Activated B cell treated with CpG ODN at 0.5 μM for 24 hours (primary cell): ENCODE measurements around the gene PEX11A. TPM values are rescaled to one million over a fixed set of nuclear protein-coding genes. Genes with fewer than 3 reads are reported as not detected.

Experiments
- ATAC-seq: fragments of 200-7000 bp; cut with Tn5 transposase; one replicate; pipeline ENCODE4 v1.10.0; 2021; ENCODE audit warnings: low read depth, mild to moderate bottlenecking, moderate library complexity
- CTCF ChIA-PET: fragments of 350-600 bp; sonication (Branson Sonifier 250); formaldehyde crosslinking; loops from one replicate; lab custom pipeline; 2021; ENCODE audit warnings: antibody characterized with exemption; lab: Charles Lee
- POLR2A ChIA-PET: fragments of 350-600 bp; sonication (Branson Sonifier 250); formaldehyde crosslinking; loops from one replicate; lab custom pipeline; 2021; ENCODE audit warnings: antibody characterized with exemption; lab: Charles Lee
- DNase-seq: peaks from one replicate; pipeline ENCODE4 v3.0.0; 2022
- H3K27ac Mint-ChIP-seq: one replicate; pipeline ENCODE4 v1.8.0; 2020; ENCODE audit warnings: mixed read lengths
- H3K27me3 Mint-ChIP-seq: one replicate; pipeline ENCODE4 v1.8.0; 2021; ENCODE audit warnings: mixed read lengths
- H3K36me3 Mint-ChIP-seq: one replicate; pipeline ENCODE4 v1.8.0; 2021; ENCODE audit warnings: low read depth, mixed read lengths
- H3K4me1 Mint-ChIP-seq: one replicate; pipeline ENCODE4 v1.8.0; 2021; ENCODE audit warnings: mixed read lengths
- H3K4me3 Mint-ChIP-seq: one replicate; pipeline ENCODE4 v1.8.0; 2020; ENCODE audit warnings: mild to moderate bottlenecking, mixed read lengths
- H3K9me3 Mint-ChIP-seq: one replicate; pipeline ENCODE4 v1.8.0; 2020; ENCODE audit warnings: mixed read lengths
- intact Hi-C: fragments of 100-400 bp; cut with micrococcal nuclease; formaldehyde crosslinking; loops from one replicate; pipeline ENCODE4 v1.15.1; 2024
- total RNA-seq: library from RNA; stranded (reverse); gene quantifications from 2 replicates; pipeline ENCODE4 v1.2.3, GENCODE V29; 2022
- TF ChIP-seq, protein P1 (sequence below): fragments of 200-600 bp; IDR thresholded peaks from one replicate; pipeline ENCODE4 v1.8.0; 2022; ENCODE audit warnings: antibody characterized with exemption, mild to moderate bottlenecking

The PEX11A gene
- total RNA-seq, 1 donor from 2014 or later: 0.84 TPM

DNA sequence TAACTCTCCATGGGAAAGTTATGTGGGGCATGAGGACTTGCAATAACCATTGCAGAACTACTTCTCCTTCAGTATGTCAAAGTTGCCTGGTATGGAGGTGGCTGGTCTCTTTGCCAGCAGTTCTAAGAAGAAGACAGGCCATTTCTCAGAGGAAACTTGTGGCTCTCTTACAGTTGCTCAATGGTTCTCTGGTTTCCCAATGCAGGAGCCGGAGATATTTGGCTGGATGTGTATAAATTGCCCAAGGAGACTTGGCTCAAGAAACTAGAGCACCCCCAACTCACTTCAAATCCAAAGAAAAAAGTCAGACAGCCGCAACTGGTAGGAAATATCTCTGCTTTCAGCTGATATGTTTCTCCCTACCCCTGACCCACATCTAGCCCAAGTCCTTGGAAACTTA lies 24.2 kb upstream of the PEX11A start:
- no peaks in the 10 kb centered on the region for H3K36me3 Mint-ChIP-seq
- no peak overlapping the region for H3K27ac Mint-ChIP-seq
- no peak overlapping the region for H3K4me3 Mint-ChIP-seq
- H3K27me3 Mint-ChIP-seq: no peaks in the 10 kb centered on the region
- H3K4me1 Mint-ChIP-seq: no peaks in the 10 kb centered on the region
- no peaks in the 10 kb centered on the region for H3K9me3 Mint-ChIP-seq
- TF ChIP-seq, protein P1, sequence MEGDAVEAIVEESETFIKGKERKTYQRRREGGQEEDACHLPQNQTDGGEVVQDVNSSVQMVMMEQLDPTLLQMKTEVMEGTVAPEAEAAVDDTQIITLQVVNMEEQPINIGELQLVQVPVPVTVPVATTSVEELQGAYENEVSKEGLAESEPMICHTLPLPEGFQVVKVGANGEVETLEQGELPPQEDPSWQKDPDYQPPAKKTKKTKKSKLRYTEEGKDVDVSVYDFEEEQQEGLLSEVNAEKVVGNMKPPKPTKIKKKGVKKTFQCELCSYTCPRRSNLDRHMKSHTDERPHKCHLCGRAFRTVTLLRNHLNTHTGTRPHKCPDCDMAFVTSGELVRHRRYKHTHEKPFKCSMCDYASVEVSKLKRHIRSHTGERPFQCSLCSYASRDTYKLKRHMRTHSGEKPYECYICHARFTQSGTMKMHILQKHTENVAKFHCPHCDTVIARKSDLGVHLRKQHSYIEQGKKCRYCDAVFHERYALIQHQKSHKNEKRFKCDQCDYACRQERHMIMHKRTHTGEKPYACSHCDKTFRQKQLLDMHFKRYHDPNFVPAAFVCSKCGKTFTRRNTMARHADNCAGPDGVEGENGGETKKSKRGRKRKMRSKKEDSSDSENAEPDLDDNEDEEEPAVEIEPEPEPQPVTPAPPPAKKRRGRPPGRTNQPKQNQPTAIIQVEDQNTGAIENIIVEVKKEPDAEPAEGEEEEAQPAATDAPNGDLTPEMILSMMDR: no peak
- intact Hi-C loops: no loop called here
- ChIA-PET POLR2A (no interaction called here), CTCF (no interaction called here)
- DNase-seq (no peak), ATAC-seq (no peak)

DNA sequence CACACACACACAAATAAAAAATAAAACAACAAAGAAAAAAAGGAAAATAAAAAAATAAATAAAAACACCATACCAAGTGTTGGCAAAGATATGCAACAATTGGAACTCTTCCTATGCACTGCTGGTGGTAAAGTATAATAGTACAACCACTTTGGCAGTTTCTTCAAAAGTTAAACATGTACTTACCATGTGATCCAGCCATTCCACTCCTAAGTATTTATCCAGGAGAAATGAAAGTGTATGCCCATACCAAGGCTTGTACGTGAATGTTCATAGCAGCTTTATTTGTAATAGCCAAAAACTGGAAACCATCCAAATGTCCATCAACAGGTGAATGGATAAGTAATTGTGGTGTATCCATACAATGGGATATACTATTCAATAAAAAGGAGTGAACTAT lies 17.0 kb upstream of the PEX11A start:
- intact Hi-C loops: no loop called here
- ChIA-PET CTCF (no interaction called here), POLR2A (no interaction called here)
- Mint-ChIP-seq H3K36me3 (no peaks in the 10 kb centered on the region), H3K9me3 (no peaks in the 10 kb centered on the region), H3K4me1 (no peaks in the 10 kb centered on the region), H3K27me3 (peaks cover 24% of the 10 kb centered on the region), H3K4me3 (no peak overlapping the region), H3K27ac (no peak overlapping the region)
- ATAC-seq (no peak), DNase-seq (no peak)
- TF ChIP-seq, protein P1: no peak

DNA sequence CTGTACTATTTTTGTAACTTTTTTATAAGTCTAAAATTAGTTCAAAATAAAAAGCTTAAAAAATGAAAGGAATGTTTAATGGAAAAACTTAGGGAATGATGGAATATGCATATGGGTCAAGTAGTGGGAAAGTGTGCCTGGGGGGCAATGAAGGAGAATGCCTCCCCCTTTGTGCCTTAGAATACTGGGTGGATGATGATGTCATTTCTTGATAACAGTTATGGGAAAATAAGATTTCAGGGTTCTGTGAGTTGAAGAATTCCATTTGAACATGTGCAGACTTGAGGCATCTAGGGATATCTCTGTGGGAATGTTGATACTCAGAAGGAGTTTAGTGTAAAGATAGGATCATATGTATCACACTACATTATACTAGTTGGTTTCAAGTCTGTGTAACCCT lies 13.9 kb upstream of the PEX11A start:
- Mint-ChIP-seq H3K9me3 (no peaks in the 10 kb centered on the region), H3K4me3 (no peak overlapping the region), H3K27ac (no peak overlapping the region), H3K36me3 (no peaks in the 10 kb centered on the region), H3K4me1 (no peaks in the 10 kb centered on the region), H3K27me3 (peaks cover 30% of the 10 kb centered on the region)
- CTCF ChIA-PET: no interaction called here
- POLR2A ChIA-PET: no interaction called here
- no peak for ATAC-seq
- intact Hi-C loops: no loop called here
- no peak for DNase-seq
- TF ChIP-seq, protein P1: no peak

DNA sequence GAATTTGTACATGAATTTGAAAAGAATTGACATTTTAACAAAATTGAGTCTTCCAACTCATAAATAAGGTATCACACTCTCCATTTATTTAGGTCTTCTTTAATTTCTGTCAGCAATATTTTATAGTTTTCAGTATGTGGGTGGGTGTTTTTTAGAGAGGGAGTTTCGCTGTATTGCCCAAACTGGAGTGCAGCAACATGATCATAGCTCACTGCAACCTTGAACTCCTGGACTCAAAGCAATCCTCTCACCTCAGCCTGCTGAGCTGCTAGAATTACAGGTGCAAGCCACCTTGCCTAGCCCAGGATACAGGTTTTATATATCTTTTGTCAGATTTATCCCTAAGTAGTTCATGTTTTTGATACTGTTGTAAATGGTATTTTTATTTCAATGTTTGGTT lies 4.6 kb upstream of the PEX11A start:
- ChIA-PET POLR2A (interaction anchor here (0.6 kb wide), 1 partner anchor 1215 kb away, joined by 4 read pairs; no protein-coding TSS in a partner anchor), CTCF (no interaction called here)
- Mint-ChIP-seq H3K4me3 (no peak overlapping the region), H3K9me3 (no peaks in the 10 kb centered on the region), H3K36me3 (peaks cover 4% of the 10 kb centered on the region), H3K4me1 (peaks cover 14% of the 10 kb centered on the region), H3K27ac (no peak overlapping the region), H3K27me3 (peaks cover 2% of the 10 kb centered on the region)
- ATAC-seq (no peak), DNase-seq (no peak)
- intact Hi-C loops: loop anchor here (10.0 kb wide), 1 partner anchor 120 kb away; the partner anchor contains the start of gene TICRR
- TF ChIP-seq, protein P1: no peak

DNA sequence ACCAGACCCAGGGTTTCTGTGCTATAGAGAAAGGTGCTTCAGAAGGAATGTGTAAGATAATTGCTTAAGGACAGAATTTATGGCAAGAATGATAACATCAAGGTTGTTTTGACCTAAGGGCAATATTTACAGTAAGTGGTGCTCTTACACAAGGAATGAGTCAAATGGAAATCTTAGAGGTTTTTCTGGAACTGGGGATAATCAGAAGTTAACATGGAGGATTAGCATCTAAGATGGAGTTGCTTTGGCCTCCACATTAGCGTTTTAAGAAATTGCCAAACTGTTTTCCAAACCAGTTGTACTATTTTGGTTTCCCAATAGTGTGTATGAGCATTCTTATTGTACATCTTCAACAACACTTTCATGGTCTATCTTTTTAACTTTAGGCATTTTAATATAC lies 3.1 kb upstream of the PEX11A start:
- TF ChIP-seq, protein P1: no peak
- H3K27ac Mint-ChIP-seq: no peak overlapping the region
- no peak for DNase-seq
- ChIA-PET CTCF (no interaction called here), POLR2A (no interaction called here)
- H3K9me3 Mint-ChIP-seq: no peaks in the 10 kb centered on the region
- peaks cover 19% of the 10 kb centered on the region for H3K4me1 Mint-ChIP-seq
- ATAC-seq: no peak
- H3K27me3 Mint-ChIP-seq: peaks cover 2% of the 10 kb centered on the region
- intact Hi-C loops: loop anchor here (5.0 to 10.0 kb wide), 3 partner anchors 119 to 1244 kb away; partner anchors contain the start of genes CIB1, GDPGP1, TICRR and UNC45A
- H3K36me3 Mint-ChIP-seq: peaks cover 4% of the 10 kb centered on the region
- no peak overlapping the region for H3K4me3 Mint-ChIP-seq
